HG03025 (cell line): ENCODE results near the gene DCUN1D3.
A peak's percentile ranks its signal among the peaks of the same experiment; 100 is the strongest.
"Not testable (repeated sequence)": the region's sequence is repeated elsewhere in the genome, so short reads cannot be mapped to it uniquely, and the experiment has no call there.

Source experiments
- ATAC-seq: cut with Tn5 transposase; IDR thresholded peaks from one replicate; pipeline ENCODE4 v1.9.1; 2021; ENCODE audit warnings: mild to moderate bottlenecking, moderate library complexity; ENCODE audit not compliant: unreplicated experiment, low FRiP score

Gene DCUN1D3, protein sequence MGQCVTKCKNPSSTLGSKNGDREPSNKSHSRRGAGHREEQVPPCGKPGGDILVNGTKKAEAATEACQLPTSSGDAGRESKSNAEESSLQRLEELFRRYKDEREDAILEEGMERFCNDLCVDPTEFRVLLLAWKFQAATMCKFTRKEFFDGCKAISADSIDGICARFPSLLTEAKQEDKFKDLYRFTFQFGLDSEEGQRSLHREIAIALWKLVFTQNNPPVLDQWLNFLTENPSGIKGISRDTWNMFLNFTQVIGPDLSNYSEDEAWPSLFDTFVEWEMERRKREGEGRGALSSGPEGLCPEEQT

GRCh38 chr16:20900299-20901067 lies at the start of gene DCUN1D3, which contains the start of gene LYRM1:
Gene DCUN1D3 (minus strand): TSS chr16:20900358. CDS start chr16:20862538, 37,820 bp downstream.
Gene LYRM1 (plus strand): TSS chr16:20900771. CDS start chr16:20915556, 14,785 bp downstream.
- peak; percentile 70 for ATAC-seq

- ATAC-seq = no peak
Observed at GRCh38 chr16:20949660-20950059, 49.5 kb upstream of the DCUN1D3 start.

DNA sequence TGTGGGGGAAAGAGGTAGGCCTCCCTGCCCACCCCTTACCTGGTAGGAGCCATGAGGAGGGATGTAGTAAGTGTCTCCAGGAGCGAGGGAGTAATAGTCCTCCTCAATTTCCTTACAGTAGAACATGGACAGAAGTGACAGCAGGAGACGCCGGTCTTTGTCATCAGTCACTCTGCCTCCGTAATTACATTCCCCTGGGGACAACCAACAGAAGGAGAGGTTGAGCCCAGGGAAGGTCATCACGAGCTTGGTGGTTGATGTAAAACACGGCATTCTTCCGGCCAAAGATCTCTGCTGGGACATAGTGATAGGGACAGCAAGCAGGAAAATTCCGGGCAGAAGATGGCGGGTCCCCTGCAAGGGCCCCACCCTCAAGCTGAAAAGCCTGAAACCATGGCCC lies 48.3 kb upstream of the DCUN1D3 start:
- no peak for ATAC-seq

DNA sequence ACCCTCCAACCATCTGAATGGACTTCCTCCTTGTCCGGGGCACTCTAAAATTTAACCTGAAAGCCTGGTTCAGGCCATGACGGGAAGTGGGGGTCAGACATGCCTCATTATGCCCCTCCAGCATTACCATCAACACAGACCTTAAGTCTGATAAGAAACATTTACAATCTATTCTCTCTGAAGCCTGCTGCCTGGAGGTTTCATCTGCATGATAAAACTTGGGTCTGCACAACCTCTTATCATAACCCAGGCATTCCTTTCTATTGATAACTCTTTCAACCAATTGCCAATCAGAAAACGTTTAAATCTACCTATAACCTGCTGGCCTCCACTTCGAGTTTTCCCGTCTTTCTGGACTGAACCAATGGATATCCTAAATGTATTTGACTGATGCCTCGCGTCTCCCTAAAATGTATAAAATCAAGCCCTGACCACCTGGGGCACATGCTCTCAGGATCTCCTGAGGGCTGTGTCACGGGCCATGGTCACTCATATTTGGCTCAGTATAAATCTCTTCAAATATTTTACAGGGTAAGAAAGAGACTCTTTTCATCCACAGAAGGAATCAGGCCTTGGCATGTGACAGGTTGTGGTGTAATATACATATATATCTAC lies 46.0 kb upstream of the DCUN1D3 start:
- no peak for ATAC-seq

DNA sequence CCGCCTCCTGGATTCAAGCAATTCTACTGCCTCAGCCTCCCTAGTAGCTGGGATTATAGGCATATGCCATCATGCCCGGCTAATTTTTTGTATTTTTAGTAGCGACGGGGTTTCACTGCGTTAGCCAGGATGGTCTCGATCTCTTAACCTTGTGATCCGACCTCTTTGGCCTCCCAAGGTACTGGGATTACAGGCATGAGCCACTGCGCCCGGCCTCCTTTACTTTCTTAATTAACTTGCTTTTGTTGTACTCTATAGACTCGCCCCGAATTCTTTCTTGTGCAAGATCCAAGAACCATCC lies 45.4 kb upstream of the DCUN1D3 start:
- not testable (repeated sequence) for ATAC-seq

- ATAC-seq = no peak
Observed at GRCh38 chr16:20944861-20945574, 44.9 kb upstream of the DCUN1D3 start.

DNA sequence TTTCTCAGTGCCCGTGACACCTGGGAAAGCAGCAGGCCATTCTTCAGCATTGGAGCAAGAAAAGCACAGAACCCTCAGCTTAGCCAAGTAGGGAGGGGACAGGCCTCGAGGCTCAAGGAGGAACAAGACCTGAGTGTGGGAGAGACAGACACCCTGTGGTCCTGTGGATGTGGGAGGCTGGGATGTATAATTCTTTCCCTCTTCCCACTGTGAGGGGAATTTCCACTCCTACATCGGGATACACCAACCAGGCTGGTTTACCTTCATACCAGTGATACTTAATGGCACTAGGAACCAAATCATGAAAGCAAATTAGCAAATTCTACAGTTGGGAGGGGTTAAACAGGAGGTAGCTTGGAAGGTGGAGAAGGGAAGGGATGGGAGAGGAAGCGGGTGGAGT lies 42.1 kb upstream of the DCUN1D3 start:
- ATAC-seq = no peak

DNA sequence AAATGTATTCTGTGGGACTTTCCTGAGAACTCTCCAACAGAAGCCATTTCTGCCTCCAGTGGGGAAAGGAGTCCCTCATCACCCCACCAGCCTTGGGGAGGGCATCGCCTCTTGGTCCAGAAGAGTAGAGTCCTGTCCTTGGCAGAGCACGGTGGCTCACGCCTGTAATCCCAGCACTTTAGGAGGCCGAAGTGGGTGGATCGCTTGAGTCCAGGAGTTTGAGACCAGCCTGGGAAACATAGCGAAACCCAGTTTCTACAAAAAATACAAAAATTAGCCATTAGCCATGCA lies 41.4 kb upstream of the DCUN1D3 start:
- ATAC-seq = no peak

DNA sequence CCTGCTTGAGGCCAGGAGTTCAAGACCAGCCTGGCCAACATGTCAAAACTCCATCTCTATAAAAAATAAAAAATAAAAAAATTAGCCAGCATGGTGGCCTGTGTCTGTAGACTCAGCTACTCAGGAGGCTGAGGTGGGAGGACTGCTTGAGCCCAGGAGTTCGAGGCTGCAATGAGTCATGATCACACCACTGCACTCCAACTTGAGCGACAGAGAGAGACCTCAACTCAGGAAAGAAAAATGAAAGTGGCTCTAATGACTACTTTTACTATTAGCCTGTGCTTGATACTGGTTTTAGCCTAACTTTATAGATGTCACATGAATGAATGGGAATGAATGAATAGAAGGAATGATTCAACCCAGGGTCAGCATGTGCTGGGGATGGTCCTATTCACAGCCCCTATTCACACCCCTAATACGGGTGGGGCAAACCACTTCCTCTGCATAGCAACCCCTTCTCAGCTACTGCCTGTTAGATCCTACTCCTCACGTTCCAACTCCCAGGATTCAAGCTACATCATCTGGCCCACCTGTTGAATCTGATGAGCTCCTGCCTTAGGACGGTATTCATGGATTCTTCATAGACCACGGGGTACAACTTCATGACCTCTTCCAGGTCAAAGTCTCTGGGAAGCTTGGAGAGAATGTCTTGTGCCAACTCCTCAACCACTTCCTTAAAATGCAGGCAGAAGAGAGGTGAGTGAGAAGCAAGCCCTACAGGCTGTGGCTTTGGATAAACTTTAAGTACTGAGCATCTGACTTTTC lies 40.9 kb upstream of the DCUN1D3 start:
- no peak for ATAC-seq

DNA sequence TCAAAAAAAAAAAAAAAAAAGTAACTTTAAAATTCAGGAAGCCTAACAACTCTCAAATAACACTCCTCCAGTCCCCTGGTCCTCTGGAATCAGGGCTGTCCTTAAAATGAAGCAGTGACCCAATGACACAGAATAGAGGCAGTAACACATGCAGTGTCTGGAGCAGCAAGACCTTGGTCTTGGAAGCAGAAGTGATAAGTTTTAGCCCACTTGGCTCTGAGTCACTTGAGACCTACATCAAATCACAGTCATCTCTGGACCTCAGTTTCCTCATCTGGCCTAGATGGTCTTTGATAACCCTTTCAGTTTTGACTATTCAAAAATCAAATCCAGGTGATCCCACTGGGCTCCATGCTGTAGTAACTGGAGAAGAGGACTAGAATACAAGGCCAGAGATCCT lies 39.5 kb upstream of the DCUN1D3 start:
- no peak for ATAC-seq

DNA sequence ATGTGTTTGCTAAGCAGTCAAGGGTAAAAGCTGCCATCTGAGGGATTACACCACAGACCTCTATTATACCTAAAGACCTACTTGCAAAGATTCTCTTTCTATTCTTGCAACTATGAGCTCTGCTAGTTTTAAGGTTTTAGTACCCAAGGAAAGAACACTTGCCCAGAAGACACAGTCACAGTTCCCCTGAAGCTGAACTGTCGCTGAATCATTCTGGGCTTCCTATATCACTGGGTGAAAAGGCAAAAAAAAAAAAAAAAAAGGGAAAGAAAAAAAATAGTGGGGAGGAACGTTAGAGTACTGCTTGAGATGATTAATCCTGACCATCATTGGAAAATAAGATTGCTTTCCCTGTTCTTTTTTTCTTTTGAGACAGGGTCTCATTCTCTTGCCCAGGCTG lies 38.3 kb upstream of the DCUN1D3 start:
- no peak for ATAC-seq

DNA sequence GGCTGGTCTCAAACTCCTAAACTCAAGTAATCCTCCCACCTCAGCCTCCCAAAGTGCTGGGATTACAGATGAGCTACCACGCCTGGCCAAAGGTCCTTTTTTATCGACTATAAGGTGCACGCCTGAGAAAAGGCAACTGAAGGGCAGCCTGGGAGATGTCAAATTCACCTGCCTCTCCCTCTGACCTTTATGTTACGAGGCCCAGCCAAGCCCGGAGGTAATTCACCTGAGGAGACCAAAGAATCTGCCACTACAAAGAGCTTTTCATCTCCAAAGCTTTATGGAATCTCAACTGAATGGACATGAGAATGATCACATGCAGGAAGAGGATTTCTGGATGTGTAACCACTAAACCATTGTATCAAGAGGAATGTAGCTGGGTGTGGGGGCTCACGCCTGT lies 37.6 kb upstream of the DCUN1D3 start:
- ATAC-seq = no peak

DNA sequence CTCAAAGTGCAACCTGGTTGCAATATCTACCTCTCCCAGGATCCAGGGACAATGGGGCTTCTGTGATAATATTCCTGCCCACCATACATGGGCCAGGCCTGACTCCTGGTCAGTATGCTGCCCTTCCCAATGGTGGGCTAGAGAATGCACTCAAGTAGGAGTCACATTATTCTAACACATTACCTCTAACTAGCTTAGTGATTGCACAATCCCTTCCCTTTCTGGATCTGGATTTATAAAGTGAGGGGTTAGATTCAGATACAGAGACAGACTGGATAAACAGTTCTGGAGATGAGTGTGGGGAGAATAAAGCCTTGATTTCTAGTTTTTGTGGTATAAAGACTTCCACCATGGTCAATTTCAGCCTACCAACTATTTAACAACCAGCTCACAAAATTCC lies 33.4 kb upstream of the DCUN1D3 start:
- no peak for ATAC-seq

DNA sequence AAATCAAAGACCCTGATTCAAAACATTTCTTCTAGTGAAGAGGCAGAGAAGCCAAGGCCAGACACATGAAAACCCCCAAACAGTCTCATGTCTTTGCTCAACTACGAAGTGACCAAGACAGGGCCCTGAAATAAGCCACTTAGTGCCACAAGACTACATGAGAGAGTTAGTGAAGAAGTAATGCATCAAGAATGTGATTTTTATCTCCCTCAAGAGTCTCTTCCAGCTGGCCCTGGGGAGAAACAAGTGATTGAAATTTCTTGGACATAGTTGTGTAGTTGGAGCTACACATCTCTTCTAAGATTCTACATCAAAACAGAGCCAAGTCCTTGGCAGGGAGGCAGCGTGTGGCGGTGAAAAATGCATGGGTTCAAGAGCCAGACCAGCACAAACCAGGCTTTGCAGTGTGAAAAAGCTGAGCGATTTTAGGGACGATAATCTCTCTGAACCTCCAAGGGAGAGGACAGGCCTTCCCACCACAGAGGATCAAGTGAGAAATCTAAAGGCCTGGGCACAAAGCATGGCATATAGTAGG lies 31.0 kb upstream of the DCUN1D3 start:
- no peak for ATAC-seq

DNA sequence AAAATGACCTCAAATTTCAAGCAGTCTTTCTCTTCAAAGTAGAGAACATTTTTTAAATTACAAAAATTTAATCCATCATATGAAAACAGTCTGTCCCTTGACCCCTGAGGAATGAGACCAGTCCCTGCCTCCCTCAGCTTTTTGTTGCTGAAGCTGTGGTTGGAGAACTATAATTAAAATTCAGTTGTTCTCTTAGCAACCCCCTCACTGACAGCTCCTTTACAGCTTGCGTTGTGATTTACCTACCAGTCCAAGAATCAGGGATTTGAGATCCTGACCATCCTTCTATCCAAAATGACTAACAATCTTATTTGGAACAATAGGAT lies 30.2 kb upstream of the DCUN1D3 start:
- no peak for ATAC-seq

GRCh38 chr16:20929676-20930364 lies 29.7 kb upstream of the DCUN1D3 start:
- not testable (repeated sequence) for ATAC-seq

DNA sequence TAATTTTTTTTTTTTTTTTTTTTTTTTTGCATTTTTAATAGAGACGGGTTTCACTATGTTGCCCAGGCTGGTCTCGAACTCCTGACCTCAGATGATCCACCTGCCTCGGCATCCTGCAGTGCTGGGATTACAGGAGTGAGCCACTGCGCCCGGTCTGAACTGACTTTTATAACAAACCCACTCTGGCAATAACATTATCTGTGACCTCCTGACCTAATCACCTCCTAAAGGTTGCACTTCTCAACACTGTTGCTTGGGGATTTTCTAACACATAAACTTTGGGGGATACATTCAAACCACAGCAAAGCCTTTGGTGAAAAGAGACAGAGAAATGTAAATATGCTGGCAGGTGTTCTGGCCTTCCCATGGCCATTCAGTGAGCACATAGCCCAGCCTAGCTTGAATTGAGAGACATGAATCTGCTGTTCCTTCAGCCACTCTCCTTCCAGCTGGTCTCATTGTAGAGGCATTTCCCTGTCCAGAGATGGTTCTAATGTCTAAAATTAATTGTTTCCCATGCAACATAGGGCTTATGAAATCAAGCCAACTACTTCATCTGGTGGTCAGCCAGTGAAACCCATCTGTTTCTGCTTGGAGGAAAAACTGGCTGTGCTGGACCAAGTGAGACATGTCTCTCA lies 28.7 kb upstream of the DCUN1D3 start:
- ATAC-seq = no peak

DNA sequence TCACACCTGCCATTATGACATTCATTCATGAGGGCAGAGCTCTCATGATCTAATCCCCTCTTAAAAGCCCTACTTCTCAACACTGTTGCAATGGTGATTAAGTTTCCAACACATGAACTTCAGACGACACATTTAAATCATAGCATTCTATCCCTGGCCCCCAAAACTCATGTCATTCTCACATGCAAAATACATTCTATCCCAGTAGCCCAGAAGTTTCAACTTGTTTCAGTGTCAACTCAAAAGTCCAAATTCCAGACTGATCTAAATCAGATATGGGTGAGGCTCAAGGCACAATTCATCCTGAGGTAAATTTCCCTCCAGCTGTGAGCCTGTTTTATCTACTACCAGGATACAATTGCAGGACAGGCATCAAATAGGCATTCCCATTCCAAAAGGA lies 25.6 kb upstream of the DCUN1D3 start:
- no peak for ATAC-seq

DNA sequence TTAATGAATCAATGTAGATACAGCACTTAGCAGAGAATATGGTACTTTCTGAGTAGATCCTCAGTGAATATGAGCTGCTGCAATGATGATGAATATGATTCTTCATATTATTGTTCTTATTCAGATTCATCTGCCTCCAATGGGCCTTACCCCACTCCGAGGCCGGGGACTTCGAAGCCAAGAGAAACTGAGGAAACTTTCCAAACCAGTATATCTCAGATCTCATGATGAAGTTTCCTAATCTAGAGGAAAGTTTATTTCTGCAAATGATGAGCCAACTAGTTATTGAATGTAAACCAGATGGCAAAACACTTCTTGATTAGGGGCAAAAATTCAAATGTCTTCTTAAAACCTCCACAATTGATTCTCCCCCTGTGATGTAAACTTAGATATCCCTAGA lies 23.7 kb upstream of the DCUN1D3 start:
- no peak for ATAC-seq
